Hematopoietic multipotent progenitor cell treated with erythropoietin and hydrocortisone succinate and interleukin-3 and kit ligand, for 15 days (in vitro differentiated cells): Measurements from ENCODE around the gene MRPL42.

Source experiments
- DNase-seq: peaks from one replicate; pipeline ENCODE4 v3.0.0-alpha.2; 2015; ENCODE audit warnings: low spot score

MRPL42 gene

GRCh38 chr12:93500201-93500600 is 32.9 kb downstream of the MRPL42 start:
- no peak for DNase-seq

- DNase-seq = no peak
Observed at GRCh38 chr12:93500667-93501066, 33.4 kb downstream of the MRPL42 start.

- peak; percentile 74 for DNase-seq
Observed at GRCh38 chr12:93502802-93503623, 35.7 kb downstream of the MRPL42 start.

- no peak for DNase-seq
Observed at GRCh38 chr12:93507165-93507564, 39.9 kb downstream of the MRPL42 start.

DNA sequence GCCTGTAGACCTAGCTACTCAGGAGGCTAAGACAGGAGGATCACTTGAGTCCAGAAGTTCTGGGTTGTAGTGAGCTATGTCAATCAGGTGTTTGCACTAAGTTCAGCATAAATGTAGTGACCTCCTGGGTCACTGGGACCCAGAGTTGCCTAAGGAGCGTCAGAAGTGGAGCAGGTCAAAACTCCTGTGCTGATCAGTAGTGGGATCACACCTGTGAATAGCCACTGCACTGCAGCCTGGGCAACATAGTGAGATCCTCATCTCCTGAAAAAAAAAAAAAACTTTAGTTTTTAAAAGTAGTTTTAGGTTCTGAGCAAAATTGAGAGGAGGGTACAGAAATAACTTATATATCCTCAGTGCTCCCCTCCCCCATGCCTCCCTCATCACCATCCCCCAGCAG is 42.2 kb downstream of the MRPL42 start:
- no peak for DNase-seq

DNA sequence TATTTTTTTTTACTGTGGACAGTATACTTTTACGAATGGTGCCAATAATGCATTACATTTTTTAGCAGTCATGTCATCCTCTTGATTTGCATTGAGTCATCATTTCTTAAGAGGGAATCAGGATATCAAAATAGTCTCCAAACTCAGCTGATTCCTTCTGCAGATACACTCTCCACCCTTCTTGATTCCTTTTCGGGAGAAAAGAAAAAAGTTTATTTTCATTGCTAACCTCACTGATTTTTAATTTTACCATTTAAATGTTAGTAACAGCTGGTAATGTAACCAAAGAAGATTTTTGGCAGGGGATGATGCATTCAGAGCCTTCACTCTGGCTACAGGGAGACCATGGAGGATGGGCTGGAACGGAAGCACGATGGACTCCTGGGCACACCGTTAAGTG is 47.5 kb downstream of the MRPL42 start:
- no peak for DNase-seq

GRCh38 chr12:93518725-93519124 is 51.4 kb downstream of the MRPL42 start:
- DNase-seq = no peak

GRCh38 chr12:93519859-93520258 is 52.5 kb downstream of the MRPL42 start:
- DNase-seq = no peak

DNA sequence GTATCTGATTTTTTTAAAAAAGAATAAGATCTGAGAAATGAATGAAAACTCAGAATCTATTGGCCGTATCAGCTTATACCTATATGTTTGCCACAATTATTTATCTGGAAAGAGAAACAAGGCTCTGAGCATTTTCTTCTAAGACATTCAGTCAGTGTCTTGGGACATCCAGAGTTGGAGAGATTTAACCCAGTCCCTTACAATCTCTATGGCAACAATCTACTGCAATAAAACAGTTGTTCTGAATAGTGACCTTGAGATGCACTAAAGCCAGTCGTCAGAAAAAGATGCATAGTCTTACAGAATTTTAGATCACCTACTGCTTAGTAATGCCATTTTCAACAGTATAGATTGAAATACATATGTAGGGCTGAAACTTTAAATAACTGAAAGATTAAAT is 53.1 kb downstream of the MRPL42 start:
- DNase-seq = no peak

GRCh38 chr12:93521225-93522080 is 54.1 kb downstream of the MRPL42 start:
- DNase-seq = no peak

DNA sequence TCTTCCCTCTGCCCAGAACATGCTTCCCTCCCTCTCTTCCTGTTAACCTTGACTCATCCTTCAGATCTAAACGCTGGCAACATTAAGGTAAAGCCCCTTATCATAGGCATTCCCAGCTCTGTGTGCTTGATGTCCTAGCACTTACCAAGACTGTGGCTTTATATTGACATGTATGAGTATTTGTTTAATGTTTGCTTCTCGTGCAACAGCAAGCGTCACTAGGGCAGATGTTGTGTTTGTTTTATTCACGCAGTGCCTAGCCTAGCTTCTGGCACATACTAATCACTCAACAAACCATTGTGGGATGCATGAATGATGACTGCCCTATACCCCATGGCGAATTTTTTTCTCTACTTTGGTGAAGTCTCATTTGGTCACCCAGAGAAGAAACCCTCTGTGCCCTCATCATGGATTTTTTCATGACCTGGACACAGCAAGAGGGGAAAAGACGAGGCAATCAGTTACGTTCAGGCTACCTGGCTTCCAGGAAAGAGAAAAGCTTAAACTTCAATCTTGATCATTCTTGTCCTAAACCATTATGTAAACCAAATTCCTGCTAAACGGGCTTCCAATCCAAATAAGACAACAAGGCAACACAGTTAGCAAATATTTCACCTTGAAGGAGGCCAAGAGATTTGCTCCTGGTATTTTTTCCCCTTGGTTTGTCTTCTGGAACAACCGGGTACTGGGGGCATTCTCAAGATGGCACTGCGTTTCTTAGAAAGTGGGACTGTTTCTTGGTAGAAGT is 57.2 kb downstream of the MRPL42 start:
- DNase-seq = no peak

DNA sequence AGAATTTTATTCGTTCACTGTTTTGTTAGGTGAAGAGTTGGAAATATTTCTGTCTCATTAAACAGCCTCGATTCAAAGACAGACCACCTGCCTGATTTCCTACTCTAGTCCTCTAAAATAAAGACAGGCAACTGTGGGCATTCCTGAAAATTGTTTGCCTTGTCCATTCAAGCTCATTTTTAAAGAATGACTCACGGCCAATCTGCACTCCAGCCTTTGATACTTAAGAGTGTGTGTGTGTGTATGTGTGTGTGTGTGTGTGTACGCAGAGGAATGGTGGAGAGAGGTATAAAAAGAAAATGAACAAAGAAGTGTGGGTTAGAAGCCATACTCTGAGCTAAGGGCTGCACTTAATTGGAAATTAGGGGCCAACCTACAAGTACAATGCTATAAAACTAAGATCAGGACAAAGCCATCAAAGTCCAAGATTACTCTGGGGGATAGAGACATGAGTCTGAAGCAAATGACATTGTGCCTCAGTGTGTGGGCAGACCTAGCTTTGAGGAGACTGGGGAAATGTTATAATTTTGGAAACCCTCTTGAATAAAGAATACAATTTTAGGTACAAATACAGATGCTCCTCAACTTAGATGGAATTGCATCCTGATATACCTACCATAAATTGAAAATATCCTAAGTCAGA is 59.6 kb downstream of the MRPL42 start:
- DNase-seq = no peak

GRCh38 chr12:93530358-93530757 is 63.0 kb downstream of the MRPL42 start:
- no peak for DNase-seq

GRCh38 chr12:93533310-93533709 is 66.0 kb downstream of the MRPL42 start:
- no peak for DNase-seq

DNA sequence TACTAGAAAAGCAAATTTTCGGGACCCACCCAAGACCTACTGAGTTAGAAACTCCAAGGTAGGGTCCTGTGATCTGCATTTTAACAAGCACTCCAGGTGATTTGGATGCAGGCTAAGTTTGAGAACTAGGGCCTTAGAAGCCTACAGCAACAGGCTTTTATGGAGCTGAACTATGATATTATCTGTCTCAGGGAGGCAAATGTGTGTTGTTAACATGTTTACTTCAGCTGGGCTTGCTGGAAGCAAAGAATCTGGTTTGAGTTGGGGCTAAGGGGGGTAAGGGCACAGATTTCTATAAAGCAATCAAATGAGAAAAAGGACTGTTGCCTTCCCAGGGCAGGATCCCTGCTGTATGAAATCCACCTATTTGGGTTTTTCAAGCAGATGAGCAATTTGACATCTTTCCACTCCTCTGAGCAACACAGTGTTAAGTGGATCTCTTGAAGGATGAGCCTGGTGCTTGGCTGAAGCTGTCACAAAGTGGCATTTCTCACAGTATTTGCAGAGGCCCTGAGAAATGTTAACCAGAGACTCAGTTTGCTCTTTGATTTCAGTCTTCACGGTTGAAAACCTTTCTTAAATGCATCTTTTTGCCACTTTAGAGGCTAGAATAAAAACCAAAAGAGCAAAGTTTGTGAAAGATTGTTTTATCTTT is 68.9 kb downstream of the MRPL42 start:
- DNase-seq = no peak

DNA sequence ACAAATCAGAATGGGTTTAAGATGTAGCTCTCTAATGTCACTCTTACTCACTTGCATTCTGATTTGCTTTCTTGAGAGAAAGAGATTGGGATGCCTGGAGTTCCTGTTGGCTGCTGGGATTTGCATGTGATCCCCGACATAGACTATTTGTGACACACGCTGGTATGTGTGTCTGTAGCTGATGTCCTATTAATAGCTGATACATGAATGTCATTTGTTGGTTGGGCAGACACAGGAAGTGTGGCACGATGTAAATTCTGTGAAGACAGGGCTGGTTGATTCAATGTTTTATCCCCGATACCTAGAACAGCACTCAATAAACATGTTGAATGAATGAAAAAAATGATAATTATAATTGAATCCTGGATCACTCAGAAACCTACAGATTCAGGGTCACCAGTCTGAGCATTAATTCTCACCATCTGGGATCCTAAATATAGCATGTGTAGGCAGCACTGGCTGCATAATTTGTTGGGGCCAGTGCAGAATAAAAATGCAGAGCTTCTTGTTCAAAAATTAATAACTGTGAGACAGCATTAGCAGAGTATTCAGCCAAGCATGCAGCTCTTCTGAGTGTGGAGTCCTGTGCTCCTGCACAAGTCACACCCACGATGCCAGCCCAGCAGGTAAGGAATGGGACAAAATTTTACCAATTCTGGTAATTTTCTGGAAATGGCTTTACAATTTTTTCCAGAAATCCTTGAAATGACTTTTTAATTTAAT is 69.6 kb downstream of the MRPL42 start:
- DNase-seq = no peak

GRCh38 chr12:93537769-93538168 is 70.5 kb downstream of the MRPL42 start:
- DNase-seq = no peak

GRCh38 chr12:93539821-93540220 is 72.5 kb downstream of the MRPL42 start:
- no peak for DNase-seq

DNA sequence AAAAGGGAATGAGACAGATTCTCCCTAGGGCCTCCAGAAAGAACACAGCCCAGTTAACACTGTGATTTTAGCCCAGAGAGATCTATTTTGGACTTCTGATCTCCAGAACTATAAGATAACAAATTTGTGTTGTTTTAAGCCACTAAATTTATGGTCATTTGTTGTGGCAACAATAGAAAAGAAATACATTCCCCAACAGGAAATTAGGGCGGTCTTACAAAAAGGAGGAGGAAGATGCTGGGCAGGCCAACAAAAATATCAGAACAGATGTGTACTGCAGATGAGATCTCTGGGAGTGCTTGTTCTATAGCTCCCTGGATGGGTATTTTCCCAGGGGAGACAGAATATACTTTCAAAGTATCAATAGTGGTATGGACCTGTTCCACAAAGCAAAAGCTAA is 73.2 kb downstream of the MRPL42 start:
- no peak for DNase-seq

- no peak for DNase-seq
Observed at GRCh38 chr12:93541578-93542225, 74.4 kb downstream of the MRPL42 start.
